AG10803 (cell line): ENCODE measurements around the gene PNPLA7.
A peak's percentile ranks its signal among the peaks of the same experiment; 100 is the strongest.

ENCODE experiments used
- DNase-seq: peaks from one replicate; pipeline ENCODE4 v3.0.0; 2010; ENCODE audit warnings: low read depth
- H3K4me3 ChIP-seq: 2 replicates; pipeline ENCODE4 v1.5.1; 2011; ENCODE audit warnings: mild to moderate bottlenecking, low read length, control low read depth
- CTCF ChIP-seq: conservative IDR thresholded peaks from 2 replicates; pipeline ENCODE4 v1.5.1; 2011; ENCODE audit warnings: mild to moderate bottlenecking, low read length, control low read depth, inconsistent platforms

PNPLA7 gene

DNA sequence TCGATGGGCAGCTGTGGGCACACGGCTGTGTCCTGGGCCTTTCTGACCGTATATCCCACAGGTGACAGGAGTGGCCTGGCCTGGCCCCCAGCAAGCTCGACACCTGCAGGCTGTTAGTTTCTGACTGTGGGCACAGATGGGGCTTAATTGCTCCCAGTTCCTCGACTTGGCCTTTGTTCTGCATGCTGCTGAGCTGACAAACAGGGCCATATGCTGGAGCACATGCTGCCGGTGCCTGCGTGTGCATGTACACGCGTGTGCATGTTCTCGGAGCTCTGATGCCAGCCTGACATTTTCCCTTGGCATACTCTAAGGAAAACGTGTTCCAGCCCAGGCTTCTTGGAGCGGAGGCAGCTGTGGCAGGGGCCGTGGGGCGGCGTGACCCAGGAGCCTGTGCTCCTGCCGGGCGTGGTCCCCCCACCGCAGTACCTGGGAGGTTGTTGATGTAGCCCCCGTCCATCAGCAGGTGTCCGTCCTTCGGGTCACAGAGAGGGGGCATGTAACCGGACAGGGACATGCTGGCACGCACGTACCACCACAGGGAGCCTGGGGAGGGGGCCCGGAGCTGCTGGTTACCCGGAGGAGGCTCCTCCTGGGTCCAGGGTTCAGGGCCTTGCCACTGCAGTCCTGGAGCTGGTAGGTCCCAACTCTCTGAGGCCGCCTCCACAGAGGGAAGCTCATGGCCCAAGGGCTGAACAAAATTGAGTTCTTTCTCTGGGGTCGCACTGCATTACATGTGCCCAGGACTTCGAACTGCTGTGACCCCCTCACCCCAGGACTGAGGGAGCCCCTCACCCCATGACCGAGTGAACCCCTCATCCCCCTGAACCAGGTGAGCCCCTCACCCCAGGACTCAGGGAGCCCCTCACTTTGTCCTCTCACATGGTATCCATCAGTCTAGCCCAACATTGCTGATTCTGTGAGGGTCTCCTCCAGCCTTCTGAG, 86.9 kb downstream of the PNPLA7 start:
- no peak for DNase-seq
- H3K4me3 ChIP-seq, result no peak overlapping the region
- no peak for TF ChIP-seq CTCF

DNA sequence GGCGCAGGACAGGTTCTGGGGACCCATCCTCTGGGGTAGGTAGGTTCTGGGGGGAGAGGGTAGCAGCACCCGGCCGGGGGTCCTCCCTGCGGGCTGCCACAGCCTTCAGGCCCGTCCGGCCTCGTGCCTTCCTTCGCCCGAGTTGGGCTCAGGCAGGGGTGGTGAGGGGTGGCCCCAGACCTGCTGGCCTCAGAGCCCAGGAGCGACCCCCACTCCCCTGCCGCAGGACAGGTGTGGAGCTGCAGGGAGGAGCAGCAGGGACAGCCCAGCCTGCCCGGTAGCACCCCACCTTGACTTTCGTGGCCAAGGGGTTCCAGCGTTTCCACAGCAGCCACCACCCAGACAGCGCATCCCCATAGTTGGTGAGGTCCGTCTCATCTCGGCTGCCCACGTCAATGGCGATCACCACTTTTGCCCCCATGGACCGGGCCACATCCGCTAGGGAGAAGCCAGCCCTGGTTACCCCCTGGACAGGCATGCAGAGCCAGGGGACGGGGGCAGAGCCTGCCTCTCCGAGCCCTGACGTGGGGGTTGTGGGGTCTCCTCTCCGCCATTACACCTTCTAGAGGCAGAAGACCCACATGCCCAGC, 87.7 kb downstream of the PNPLA7 start:
- no peak overlapping the region for H3K4me3 ChIP-seq
- TF ChIP-seq CTCF, result no peak

DNA sequence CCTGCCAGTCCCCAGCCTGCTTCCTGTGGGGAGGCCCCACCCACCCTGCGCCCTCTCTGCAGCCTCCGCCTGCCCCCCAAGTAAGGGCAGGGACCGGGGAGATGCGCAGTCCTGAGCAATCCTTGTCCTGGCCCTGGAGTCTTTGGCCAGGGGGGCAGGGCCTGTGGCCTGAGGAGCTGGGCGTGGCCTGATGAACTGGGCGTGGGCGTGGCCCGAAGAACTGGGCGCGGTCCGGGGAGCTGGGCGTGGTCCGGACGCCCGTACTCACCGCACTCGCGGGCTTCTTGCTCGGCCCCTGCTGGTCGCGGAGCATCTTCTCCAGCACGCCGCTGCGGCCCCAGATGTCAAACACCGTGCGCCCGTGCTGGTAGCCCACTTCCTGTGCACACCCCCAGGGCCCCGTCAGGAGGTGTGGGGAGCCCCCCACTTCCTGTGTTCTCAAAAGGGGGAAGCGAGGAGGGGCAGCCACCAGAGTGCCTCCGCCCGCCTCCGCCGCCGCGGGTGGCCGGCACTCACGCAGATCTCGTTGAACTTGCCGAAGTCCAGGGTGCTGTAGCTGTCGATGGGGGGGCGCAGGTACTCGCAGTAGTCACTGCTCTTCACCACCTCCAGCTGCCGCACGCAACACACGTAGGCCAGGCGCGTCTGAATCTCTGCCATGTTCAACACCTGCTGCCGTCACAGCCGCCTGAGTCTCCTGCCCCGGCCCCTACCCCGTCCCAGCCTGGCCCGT, 88.4 kb downstream of the PNPLA7 start:
- peak; percentile 22 for DNase-seq
- no peak overlapping the region for H3K4me3 ChIP-seq
- TF ChIP-seq CTCF, result no peak

More for the DNA sequence above, 87.7 kb downstream of the PNPLA7 start:
- no peak for DNase-seq

- no peak overlapping the region for H3K4me3 ChIP-seq
- DNase-seq, result no peak
- no peak for TF ChIP-seq CTCF
Measured at GRCh38 chr9:137461316-137461662, 88.9 kb downstream of the PNPLA7 start.

- no peak for TF ChIP-seq CTCF
- no peak for DNase-seq
- H3K4me3 ChIP-seq, result no peak overlapping the region
Measured at GRCh38 chr9:137460363-137461315, 89.6 kb downstream of the PNPLA7 start.

GRCh38 chr9:137459601-137460362, 90.4 kb downstream of the PNPLA7 start:
- peak overlapping the region; percentile 54 for H3K4me3 ChIP-seq
- no peak for DNase-seq
- TF ChIP-seq CTCF, result no peak
